GM19372 (cell line): ENCODE data around the gene SPATA13.

Experiments
- ATAC-seq: cut with Tn5 transposase; IDR thresholded peaks from one replicate; pipeline ENCODE4 v1.9.1; 2021; ENCODE audit warnings: mild to moderate bottlenecking, low read depth, moderate library complexity; ENCODE audit not compliant: unreplicated experiment

The SPATA13 gene

GRCh38 chr13:24218338-24218737, 57.8 kb downstream of the SPATA13 start:
- ATAC-seq, result no peak

- ATAC-seq, result no peak
Observed at GRCh38 chr13:24218977-24219376, 58.5 kb downstream of the SPATA13 start.

- peak; percentile 46 for ATAC-seq
Observed at GRCh38 chr13:24220086-24220703, 59.7 kb downstream of the SPATA13 start.

- ATAC-seq, result no peak
Observed at GRCh38 chr13:24221007-24221406, 60.5 kb downstream of the SPATA13 start.

GRCh38 chr13:24222756-24223155, 62.2 kb downstream of the SPATA13 start:
- ATAC-seq, result no peak

GRCh38 chr13:24223341-24224231, 63.1 kb downstream of the SPATA13 start:
- no peak for ATAC-seq

GRCh38 chr13:24224232-24224680, 63.7 kb downstream of the SPATA13 start:
- no peak for ATAC-seq

- ATAC-seq, result no peak
Observed at GRCh38 chr13:24225062-24225461, 64.5 kb downstream of the SPATA13 start.

- ATAC-seq, result no peak
Observed at GRCh38 chr13:24225930-24226329, 65.4 kb downstream of the SPATA13 start.

- no peak for ATAC-seq
Observed at GRCh38 chr13:24226762-24227161, 66.2 kb downstream of the SPATA13 start.

GRCh38 chr13:24228852-24229458, 68.4 kb downstream of the SPATA13 start:
- ATAC-seq, result no peak

GRCh38 chr13:24230428-24231072, 70.0 kb downstream of the SPATA13 start:
- no peak for ATAC-seq

- no peak for ATAC-seq
Observed at GRCh38 chr13:24231377-24231776, 70.9 kb downstream of the SPATA13 start.

- ATAC-seq, result no peak
Observed at GRCh38 chr13:24232037-24232436, 71.5 kb downstream of the SPATA13 start.

GRCh38 chr13:24232474-24232873, 72.0 kb downstream of the SPATA13 start:
- ATAC-seq, result no peak

- no peak for ATAC-seq
Observed at GRCh38 chr13:24233351-24233901, 72.9 kb downstream of the SPATA13 start.

GRCh38 chr13:24234200-24234915, 73.8 kb downstream of the SPATA13 start:
- no peak for ATAC-seq

GRCh38 chr13:24237356-24237755, 76.8 kb downstream of the SPATA13 start:
- no peak for ATAC-seq

GRCh38 chr13:24241336-24241735, 80.8 kb downstream of the SPATA13 start:
- no peak for ATAC-seq

GRCh38 chr13:24242100-24242499, 81.6 kb downstream of the SPATA13 start:
- no peak for ATAC-seq
